ENCODE results near the gene ZC3H12D.

DNA sequence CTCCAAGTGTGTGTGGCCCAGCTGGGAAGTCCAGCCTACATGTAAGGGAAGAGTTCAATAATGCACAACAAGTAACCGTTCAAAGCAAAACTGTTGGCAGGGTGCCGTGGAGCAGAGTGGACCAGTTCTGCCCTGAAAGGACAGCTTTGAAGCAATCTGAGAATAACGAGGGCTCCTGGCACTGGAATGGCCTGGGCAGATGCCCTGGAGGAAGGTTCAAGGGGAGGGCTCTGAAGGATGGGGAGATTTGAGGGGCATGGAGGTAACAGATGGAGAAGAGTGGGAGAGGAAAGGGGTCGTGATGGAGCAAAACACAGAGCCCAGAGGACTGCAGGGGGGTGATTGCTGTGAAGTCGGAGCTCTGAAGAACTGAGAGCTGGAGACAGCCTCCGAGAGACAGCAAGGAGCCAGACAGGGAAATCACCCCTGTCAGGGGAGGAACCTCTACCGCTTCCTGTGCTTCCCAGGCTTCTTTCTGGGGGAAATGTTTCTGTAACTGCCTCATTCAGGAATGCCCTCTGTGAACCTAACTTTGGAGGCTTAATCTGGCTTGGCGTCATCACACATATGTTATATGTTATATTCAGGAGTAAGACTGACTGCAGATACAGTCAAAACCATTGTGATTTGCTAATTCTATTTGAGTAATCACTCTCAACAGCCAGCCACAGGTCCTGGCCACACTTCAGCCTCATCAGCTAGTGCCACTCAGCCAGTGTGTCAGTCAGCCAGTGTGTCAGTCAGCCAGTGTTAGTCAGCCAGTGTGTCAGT lies 41.2 kb downstream of the ZC3H12D start:
- TF ChIP-seq, protein P1, sequence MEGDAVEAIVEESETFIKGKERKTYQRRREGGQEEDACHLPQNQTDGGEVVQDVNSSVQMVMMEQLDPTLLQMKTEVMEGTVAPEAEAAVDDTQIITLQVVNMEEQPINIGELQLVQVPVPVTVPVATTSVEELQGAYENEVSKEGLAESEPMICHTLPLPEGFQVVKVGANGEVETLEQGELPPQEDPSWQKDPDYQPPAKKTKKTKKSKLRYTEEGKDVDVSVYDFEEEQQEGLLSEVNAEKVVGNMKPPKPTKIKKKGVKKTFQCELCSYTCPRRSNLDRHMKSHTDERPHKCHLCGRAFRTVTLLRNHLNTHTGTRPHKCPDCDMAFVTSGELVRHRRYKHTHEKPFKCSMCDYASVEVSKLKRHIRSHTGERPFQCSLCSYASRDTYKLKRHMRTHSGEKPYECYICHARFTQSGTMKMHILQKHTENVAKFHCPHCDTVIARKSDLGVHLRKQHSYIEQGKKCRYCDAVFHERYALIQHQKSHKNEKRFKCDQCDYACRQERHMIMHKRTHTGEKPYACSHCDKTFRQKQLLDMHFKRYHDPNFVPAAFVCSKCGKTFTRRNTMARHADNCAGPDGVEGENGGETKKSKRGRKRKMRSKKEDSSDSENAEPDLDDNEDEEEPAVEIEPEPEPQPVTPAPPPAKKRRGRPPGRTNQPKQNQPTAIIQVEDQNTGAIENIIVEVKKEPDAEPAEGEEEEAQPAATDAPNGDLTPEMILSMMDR (IDR thresholded peaks at IDR 0.05) = no peak
- no peak for TF ChIP-seq POLR2A (IDR thresholded peaks at IDR 0.05)
- no peak for TF ChIP-seq POLR2AphosphoS5 (IDR thresholded peaks at IDR 0.05)
- no peak for TF ChIP-seq EP300 (IDR thresholded peaks at IDR 0.05)

All from sigmoid colon (tissue), 4 donors.